Vagina (tissue), 2 donors: Measurements from ENCODE around the gene SRL.

ENCODE experiments used
- CTCF ChIP-seq, 3 experiments: fragments of 450-650 bp in 2 of 3; fragments of 200-600 bp in 1 of 3; sonication (generic) in 1 of 3; IDR thresholded peaks; one replicate each; pipeline ENCODE4 v1.5.1; 2017 to 2019; ENCODE audit warnings: antibody characterized with exemption in 3 of 3, mild to moderate bottlenecking in 2 of 3, moderate library complexity in 2 of 3
- POLR2A ChIP-seq, 2 donors: fragments of 450-650 bp; IDR thresholded peaks; one replicate each; pipeline ENCODE4 v1.6.1; 2017; ENCODE audit warnings: antibody characterized with exemption in 2 of 2, mild to moderate bottlenecking in 2 of 2, moderate library complexity in 2 of 2

- TF ChIP-seq CTCF (IDR thresholded peaks at IDR 0.05) (no peak), POLR2A (IDR thresholded peaks at IDR 0.05) (no peak)
Observed at GRCh38 chr16:4232541-4233386, 9.1 kb downstream of the SRL start.
